SU-DHL-6 (cell line): ENCODE measurements around the gene SMIM15.

Experiments used
- EZH2phosphoT487 ChIP-seq: fragments of 200-600 bp; sonication (generic), shearing (Covaris generic); conservative IDR thresholded peaks from 2 replicates; pipeline ENCODE4 v1.6.1; 2018; ENCODE audit warnings: mild to moderate bottlenecking, antibody characterized with exemption, low read length, moderate library complexity, mixed read lengths
- TF ChIP-seq, protein P1 (sequence below): fragments of 200-600 bp; sonication (generic); IDR thresholded peaks from one replicate; pipeline ENCODE4 v1.5.1; 2017; ENCODE audit warnings: antibody characterized with exemption, mild to moderate bottlenecking, low read length, moderate library complexity; ENCODE audit not compliant: insufficient read depth, poor library complexity, severe bottlenecking

DNA sequence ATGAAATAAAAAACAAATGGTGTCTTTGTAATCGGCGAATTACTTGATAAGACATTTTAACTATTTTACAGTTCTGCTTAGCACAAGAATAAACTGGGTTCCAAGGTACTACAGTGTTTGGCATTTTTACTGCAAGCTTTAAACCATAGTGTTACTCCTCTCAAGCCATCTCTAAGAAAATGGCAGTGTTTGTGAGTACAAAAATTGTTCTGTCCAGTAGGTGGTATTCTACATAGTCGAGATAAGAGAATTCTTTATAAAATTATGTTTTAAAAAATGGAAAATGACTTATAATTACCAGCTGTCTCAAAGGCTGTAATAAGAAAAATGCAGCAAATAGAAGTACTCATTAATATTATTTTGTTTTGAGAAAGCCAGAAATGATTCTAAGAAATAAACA lies 3.2 kb downstream of the SMIM15 start:
- TF ChIP-seq, protein P1, sequence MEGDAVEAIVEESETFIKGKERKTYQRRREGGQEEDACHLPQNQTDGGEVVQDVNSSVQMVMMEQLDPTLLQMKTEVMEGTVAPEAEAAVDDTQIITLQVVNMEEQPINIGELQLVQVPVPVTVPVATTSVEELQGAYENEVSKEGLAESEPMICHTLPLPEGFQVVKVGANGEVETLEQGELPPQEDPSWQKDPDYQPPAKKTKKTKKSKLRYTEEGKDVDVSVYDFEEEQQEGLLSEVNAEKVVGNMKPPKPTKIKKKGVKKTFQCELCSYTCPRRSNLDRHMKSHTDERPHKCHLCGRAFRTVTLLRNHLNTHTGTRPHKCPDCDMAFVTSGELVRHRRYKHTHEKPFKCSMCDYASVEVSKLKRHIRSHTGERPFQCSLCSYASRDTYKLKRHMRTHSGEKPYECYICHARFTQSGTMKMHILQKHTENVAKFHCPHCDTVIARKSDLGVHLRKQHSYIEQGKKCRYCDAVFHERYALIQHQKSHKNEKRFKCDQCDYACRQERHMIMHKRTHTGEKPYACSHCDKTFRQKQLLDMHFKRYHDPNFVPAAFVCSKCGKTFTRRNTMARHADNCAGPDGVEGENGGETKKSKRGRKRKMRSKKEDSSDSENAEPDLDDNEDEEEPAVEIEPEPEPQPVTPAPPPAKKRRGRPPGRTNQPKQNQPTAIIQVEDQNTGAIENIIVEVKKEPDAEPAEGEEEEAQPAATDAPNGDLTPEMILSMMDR = no peak
- no peak for TF ChIP-seq EZH2phosphoT487
